ENCODE results near the gene EPB42. TPM values are rescaled to one million over a fixed set of nuclear protein-coding genes. Genes with fewer than 3 reads are reported as not detected.

EPB42 gene
- total RNA-seq, 1 donor from 2014 or later, result not detected

DNA sequence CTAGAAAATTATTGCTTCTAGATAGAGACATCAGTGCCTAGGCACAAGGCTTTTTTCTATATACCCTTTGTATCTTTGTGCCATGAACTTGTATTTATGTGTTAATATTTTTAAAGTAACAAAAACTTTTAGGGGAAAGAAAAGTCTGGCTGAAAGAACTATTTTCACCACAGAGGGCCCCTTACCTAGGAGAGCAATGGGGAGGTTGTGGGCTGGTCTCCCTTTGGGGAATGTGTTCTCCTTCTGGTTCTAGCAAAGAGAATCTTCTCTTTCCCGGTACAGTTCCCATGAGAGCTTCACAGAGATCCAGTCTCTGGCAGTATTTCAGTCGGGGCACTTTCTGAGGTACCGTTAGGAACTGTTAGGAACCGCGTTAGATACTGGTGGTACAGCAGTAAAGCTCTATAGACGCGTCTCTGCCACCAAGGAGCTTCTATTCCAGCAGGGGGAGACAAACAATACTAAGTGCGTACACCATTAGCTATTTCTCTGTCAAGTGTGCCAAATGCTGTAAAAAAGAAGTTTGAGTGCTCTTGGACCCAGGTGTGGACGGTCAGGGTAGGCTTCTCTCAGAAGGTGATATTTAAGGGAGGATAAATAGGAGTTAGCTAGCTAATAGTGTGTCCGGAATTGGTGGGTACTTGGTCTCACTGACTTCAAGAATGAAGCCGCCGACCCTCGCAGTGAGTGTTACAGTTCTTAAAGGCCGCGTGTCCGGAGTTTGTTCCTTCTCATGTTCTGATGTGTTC lies 4.6 kb upstream of the EPB42 start:
- no peaks in the 10 kb centered on the region for H3K4me1 Mint-ChIP-seq (ENCODE audit: low read depth)
- H3K9me3 Mint-ChIP-seq (ENCODE audit: low read depth), result no peaks in the 10 kb centered on the region
- peaks cover 23% of the 10 kb centered on the region for H3K27me3 Mint-ChIP-seq (ENCODE audit: low read depth)
- no peak overlapping the region for H3K27ac Mint-ChIP-seq (ENCODE audit: unreplicated experiment)
- no peaks in the 10 kb centered on the region for H3K36me3 Mint-ChIP-seq (ENCODE audit: low read depth)
- TF ChIP-seq, protein P1, sequence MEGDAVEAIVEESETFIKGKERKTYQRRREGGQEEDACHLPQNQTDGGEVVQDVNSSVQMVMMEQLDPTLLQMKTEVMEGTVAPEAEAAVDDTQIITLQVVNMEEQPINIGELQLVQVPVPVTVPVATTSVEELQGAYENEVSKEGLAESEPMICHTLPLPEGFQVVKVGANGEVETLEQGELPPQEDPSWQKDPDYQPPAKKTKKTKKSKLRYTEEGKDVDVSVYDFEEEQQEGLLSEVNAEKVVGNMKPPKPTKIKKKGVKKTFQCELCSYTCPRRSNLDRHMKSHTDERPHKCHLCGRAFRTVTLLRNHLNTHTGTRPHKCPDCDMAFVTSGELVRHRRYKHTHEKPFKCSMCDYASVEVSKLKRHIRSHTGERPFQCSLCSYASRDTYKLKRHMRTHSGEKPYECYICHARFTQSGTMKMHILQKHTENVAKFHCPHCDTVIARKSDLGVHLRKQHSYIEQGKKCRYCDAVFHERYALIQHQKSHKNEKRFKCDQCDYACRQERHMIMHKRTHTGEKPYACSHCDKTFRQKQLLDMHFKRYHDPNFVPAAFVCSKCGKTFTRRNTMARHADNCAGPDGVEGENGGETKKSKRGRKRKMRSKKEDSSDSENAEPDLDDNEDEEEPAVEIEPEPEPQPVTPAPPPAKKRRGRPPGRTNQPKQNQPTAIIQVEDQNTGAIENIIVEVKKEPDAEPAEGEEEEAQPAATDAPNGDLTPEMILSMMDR (IDR thresholded peaks at IDR 0.05), result peak; percentile 88
- no peak for DNase-seq (ENCODE audit: low spot score)
- no peak overlapping the region for H3K4me3 Mint-ChIP-seq (ENCODE audit: unreplicated experiment)

DNA sequence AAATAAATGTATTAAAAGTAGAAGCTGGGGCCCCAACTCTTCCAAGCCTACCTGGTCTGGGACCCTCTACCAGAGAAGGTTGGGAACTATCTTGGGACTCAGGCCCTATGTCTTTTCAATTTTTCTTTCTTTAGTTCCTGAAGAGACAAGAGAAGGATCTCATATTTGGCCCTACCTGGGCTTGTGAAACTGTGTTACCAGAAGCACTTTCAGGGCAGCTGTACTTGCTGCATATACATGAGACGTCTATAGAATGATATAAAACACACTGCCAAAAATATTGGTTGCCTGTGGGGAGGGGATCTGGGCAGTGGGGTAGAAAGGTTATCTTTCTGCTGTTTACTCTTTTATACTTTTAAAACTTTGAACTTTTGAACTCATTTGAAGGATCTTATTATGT lies 604 bp upstream of the EPB42 start:
- Mint-ChIP-seq H3K27me3 (ENCODE audit: low read depth) (peaks cover 13% of the 10 kb centered on the region), H3K9me3 (ENCODE audit: low read depth) (no peaks in the 10 kb centered on the region), H3K36me3 (ENCODE audit: low read depth) (no peaks in the 10 kb centered on the region), H3K4me3 (ENCODE audit: unreplicated experiment) (no peak overlapping the region), H3K27ac (ENCODE audit: unreplicated experiment) (no peak overlapping the region), H3K4me1 (ENCODE audit: low read depth) (peaks cover 9% of the 10 kb centered on the region)
- TF ChIP-seq, protein P1 (IDR thresholded peaks at IDR 0.05), result no peak
- DNase-seq (ENCODE audit: low spot score), result no peak

DNA sequence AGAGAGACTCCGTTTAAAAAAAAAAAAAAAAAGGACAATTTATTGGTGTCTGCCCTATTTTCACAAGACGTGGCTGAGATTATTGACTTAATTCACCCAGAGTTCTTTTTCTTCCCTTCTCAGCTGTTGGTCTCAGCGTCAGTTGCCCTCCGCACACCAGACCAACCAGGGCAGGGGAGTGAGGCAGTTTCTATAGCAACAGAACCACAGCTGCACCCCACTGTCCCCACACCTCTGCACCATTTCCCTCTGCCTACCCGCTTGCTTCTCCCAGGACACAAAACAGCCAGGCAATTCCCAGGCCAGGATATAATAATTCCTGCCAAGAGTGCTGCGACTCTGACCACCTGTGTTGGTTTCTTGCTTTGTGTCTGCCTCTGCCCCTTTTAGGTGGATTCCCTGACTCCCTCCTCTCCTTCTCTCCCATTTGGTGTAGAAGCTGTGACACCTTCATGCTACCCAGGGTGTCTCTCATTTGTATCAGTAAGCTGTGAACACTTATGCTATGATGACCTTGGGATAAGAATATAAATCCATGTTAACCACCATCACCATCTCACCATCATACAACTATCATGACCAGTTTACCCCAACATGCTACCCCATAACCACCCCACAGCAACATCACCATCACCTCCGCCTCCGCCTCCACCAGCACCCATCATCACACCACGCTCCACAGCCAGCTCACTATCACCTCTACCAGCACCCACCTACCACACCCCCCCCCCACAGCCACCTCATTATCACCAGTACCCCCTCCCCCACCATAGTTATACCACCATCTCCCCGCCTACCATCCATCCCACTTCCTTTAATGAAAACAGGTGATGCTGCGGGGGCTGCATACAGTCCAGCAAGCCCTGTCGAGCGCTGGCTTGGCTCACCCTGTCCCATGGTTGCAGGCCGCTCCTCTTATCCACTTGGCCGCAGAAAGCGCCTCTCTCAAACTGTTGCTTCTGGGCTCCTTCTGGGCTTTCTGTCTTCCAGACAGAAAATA lies 589 bp downstream of the EPB42 start:
- Mint-ChIP-seq H3K9me3 (ENCODE audit: low read depth) (no peaks in the 10 kb centered on the region), H3K27ac (ENCODE audit: unreplicated experiment) (no peak overlapping the region), H3K36me3 (ENCODE audit: low read depth) (no peaks in the 10 kb centered on the region), H3K4me1 (ENCODE audit: low read depth) (peaks cover 9% of the 10 kb centered on the region), H3K27me3 (ENCODE audit: low read depth) (peaks cover 13% of the 10 kb centered on the region), H3K4me3 (ENCODE audit: unreplicated experiment) (no peak overlapping the region)
- DNase-seq (ENCODE audit: low spot score), result no peak
- TF ChIP-seq, protein P1 (IDR thresholded peaks at IDR 0.05), result no peak

DNA sequence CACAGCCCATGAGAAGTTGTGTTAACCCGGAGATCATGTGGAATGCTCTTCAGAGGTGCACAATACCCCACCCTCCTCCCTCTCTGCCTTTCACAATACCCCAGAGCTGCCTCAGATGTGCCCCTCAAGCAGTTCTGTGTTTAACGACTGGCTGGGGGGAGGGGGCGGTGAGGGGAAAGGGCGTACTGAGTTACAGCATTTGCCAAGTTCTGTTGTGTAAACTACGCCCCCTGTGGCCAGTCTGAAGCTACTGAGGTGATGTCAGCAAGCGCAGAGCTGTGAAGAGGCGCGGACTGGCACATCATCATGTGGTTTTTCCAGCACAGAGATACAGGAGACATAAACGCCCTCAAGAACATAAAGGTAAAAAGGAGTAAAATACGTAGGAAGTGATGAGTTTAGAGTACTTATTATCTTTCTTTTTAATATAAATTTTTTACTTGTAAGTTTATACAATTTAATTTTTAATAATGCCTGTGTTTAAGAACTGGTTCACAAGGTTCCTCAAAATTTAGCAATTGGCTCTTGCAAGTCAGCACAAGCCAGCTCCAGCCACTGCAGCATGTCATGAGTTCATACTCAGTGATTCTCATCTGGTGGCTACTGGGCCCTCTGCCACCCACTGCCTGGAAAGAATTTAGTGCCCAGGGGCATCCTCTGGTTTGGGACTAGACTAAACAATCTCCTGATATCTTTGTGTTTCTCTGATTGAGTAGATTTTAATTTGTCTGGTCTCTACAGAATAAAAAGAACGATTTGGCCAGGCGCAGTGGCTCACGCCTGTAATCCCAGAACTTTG lies 1.7 kb downstream of the EPB42 start:
- Mint-ChIP-seq H3K27me3 (ENCODE audit: low read depth) (peaks cover 15% of the 10 kb centered on the region), H3K4me1 (ENCODE audit: low read depth) (peaks cover 9% of the 10 kb centered on the region), H3K9me3 (ENCODE audit: low read depth) (no peaks in the 10 kb centered on the region), H3K27ac (ENCODE audit: unreplicated experiment) (no peak overlapping the region), H3K4me3 (ENCODE audit: unreplicated experiment) (no peak overlapping the region), H3K36me3 (ENCODE audit: low read depth) (no peaks in the 10 kb centered on the region)
- DNase-seq (ENCODE audit: low spot score), result no peak
- TF ChIP-seq, protein P1 (IDR thresholded peaks at IDR 0.05), result peak; percentile 62
